ENCODE results near the gene HNRNPUL2.

DNA sequence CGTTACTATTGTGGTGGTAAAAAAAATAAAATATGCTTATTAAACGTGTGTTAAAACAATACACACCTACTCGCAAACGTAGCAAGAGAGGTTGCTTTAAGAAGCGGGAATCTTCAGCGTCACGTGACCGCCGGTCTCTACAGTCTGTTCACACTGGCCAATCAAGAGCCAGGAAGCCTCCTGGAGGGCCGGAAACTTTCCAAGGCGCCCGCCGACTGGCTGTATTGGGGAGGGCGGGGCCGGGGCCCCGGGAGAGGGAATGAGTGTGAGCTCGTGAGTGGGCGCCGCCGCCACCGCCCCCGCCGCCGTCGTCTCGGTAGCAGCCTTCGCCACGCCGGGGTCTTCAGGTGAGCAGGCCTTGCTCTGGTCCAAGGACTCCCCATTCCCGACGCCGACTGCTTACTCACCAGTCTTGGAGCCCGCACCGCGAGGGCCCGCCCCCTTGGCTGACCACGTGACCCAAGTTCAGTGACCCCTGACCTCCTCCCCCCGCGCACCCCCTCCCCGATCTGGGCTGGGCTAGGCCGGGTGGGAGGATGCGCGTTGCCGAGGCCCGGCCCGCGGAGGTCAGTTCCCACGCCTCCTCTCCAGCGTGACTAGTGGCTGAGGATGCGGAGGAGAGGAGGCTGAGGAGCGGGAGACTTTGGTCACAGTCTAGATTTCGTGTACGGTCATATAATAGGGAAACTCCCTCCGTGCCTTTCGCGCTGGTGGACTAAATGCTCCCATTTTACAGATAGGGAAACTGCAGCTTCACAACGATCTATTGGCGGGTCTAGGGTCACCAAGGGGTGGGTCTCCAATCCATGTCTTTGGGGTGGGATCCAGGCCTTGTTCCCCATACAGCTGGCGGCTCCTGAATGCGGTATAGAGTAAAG, 44.1 kb upstream of the HNRNPUL2 start, which contains the start of gene TAF6L:
- TF ChIP-seq, protein P1, sequence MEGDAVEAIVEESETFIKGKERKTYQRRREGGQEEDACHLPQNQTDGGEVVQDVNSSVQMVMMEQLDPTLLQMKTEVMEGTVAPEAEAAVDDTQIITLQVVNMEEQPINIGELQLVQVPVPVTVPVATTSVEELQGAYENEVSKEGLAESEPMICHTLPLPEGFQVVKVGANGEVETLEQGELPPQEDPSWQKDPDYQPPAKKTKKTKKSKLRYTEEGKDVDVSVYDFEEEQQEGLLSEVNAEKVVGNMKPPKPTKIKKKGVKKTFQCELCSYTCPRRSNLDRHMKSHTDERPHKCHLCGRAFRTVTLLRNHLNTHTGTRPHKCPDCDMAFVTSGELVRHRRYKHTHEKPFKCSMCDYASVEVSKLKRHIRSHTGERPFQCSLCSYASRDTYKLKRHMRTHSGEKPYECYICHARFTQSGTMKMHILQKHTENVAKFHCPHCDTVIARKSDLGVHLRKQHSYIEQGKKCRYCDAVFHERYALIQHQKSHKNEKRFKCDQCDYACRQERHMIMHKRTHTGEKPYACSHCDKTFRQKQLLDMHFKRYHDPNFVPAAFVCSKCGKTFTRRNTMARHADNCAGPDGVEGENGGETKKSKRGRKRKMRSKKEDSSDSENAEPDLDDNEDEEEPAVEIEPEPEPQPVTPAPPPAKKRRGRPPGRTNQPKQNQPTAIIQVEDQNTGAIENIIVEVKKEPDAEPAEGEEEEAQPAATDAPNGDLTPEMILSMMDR (IDR thresholded peaks at IDR 0.05; ENCODE audit: low read depth, low read length, poor library complexity, severe bottlenecking), result no peak
- TF ChIP-seq EZH2phosphoT487 (IDR thresholded peaks at IDR 0.05; ENCODE audit: borderline replicate concordance, low read length), result no peak
